NOMO-1 treated with DMSO at 0.1 percent for 48 hours (cell line): ENCODE results near the gene ASCC1.

Experiments used
- DNase-seq: peaks from one replicate; lab custom pipeline; 2025; ENCODE audit not compliant: unreplicated experiment; lab: John Stamatoyannopoulos, UW

The ASCC1 gene

GRCh38 chr10:72069751-72070526, 146.1 kb downstream of the ASCC1 start:
- DNase-seq = peak; percentile 11

- DNase-seq = no peak
Observed at GRCh38 chr10:72068901-72069446, 147.1 kb downstream of the ASCC1 start.

- no peak for DNase-seq
Observed at GRCh38 chr10:72068126-72068765, 147.8 kb downstream of the ASCC1 start.

GRCh38 chr10:72067463-72068125, 148.5 kb downstream of the ASCC1 start:
- DNase-seq = no peak

GRCh38 chr10:72066318-72067284, 149.5 kb downstream of the ASCC1 start:
- no peak for DNase-seq

GRCh38 chr10:72065439-72066025, 150.5 kb downstream of the ASCC1 start:
- no peak for DNase-seq

- DNase-seq = no peak
Observed at GRCh38 chr10:72063703-72064391, 152.2 kb downstream of the ASCC1 start.

- DNase-seq = no peak
Observed at GRCh38 chr10:72062832-72063702, 153.0 kb downstream of the ASCC1 start.

GRCh38 chr10:72062382-72062781, 153.7 kb downstream of the ASCC1 start:
- DNase-seq = no peak

- DNase-seq = no peak
Observed at GRCh38 chr10:72061930-72062329, 154.1 kb downstream of the ASCC1 start.

- no peak for DNase-seq
Observed at GRCh38 chr10:72061491-72061890, 154.6 kb downstream of the ASCC1 start.

- DNase-seq = no peak
Observed at GRCh38 chr10:72059843-72060822, 155.9 kb downstream of the ASCC1 start.

- no peak for DNase-seq
Observed at GRCh38 chr10:72058989-72059842, 156.9 kb downstream of the ASCC1 start.

GRCh38 chr10:72058347-72058898, 157.7 kb downstream of the ASCC1 start:
- DNase-seq = no peak

GRCh38 chr10:72056932-72057751, 158.9 kb downstream of the ASCC1 start:
- no peak for DNase-seq
